Measurements from ENCODE around the gene FOXR1. TPM values are rescaled to one million over a fixed set of nuclear protein-coding genes. Genes with fewer than 3 reads are reported as not detected.

Gene FOXR1
- total and polyA plus RNA-seq, 2 of the 8 experiments (the other 6 are each of a cell fraction or from before 2014, with no cell fraction given), result not detected

- Histone ChIP-seq H3K23ac (ENCODE audit: insufficient read length) (no peak overlapping the region), H2AFZ (ENCODE audit: low read length) (no peak overlapping the region), H3K4me1 (replicated peaks in 1 of 4; ENCODE audit: control insufficient read depth in 3 of 4, insufficient read depth in 4 of 4, low read length in 3 of 4) (peaks cover 6 to 13% (median 11%) of the 10 kb centered on the region in 4 experiments), H3K79me2 (ENCODE audit: control insufficient read depth in 1 of 2, insufficient read depth in 2 of 2, low read length in 2 of 2) (peaks cover under 1 to 32% of the 10 kb centered on the region in 2 experiments; a peak in 3 of 4 replicates), H4K8ac (ENCODE audit: extremely low read depth, insufficient read depth, low read length) (no peak overlapping the region), H4K91ac (replicated peaks; ENCODE audit: insufficient read length, low read length) (no peak overlapping the region), H3K36me3 (ENCODE audit: control insufficient read depth in 2 of 4, insufficient read depth in 4 of 4, low read length in 3 of 4) (peaks cover 14 to 66% (median 37%) of the 10 kb centered on the region in 4 experiments), H4K20me1 (replicated peaks in 1 of 2; ENCODE audit: control insufficient read depth in 1 of 2, insufficient read depth in 2 of 2, low read length in 2 of 2) (peaks cover 3 to 18% of the 10 kb centered on the region in 2 experiments), H2BK5ac (ENCODE audit: low read depth, low read length) (no peak overlapping the region), H3K56ac (replicated peaks; ENCODE audit: insufficient read length, low read depth, low read length) (no peak overlapping the region), H3K9ac (replicated peaks in 1 of 4; ENCODE audit: extremely low read depth in 1 of 4, low read depth in 3 of 4, low read length in 3 of 4) (no peak overlapping the region), H2BK12ac (ENCODE audit: low read depth, low read length) (no peak overlapping the region), H3K9me3 (ENCODE audit: insufficient read depth in 2 of 2, low read depth in 1 of 2, low read length in 1 of 2) (no peaks in the 10 kb centered on the region), H2BK20ac (ENCODE audit: low read length) (no peak overlapping the region), H2BK15ac (ENCODE audit: low read length) (no peak overlapping the region), H3K23me2 (ENCODE audit: low read depth, low read length) (peaks cover 5% of the 10 kb centered on the region; the same call in 1 of the 2 replicates), H3K27me3 (replicated peaks in 1 of 4; ENCODE audit: control insufficient read depth in 3 of 4, extremely low read depth in 1 of 4, insufficient read depth in 3 of 4, low read length in 3 of 4) (no peaks in the 10 kb centered on the region), H2AK5ac (ENCODE audit: low read depth, low read length) (no peak overlapping the region), H3K4me3 (ENCODE audit: extremely low read depth in 1 of 4, insufficient read depth in 2 of 4, low read depth in 3 of 4, low read length in 4 of 4) (no peak overlapping the region), H4K5ac (ENCODE audit: insufficient read length, low read depth, low read length) (no peak overlapping the region), H3K18ac (ENCODE audit: extremely low read depth, low read length) (no peak overlapping the region), H3K4ac (replicated peaks; ENCODE audit: insufficient read length, low read depth, low read length) (no peak overlapping the region), H2BK120ac (replicated peaks; ENCODE audit: low read depth, low read length) (no peak overlapping the region), H3K4me2 (ENCODE audit: insufficient read depth in 1 of 2, low read depth in 2 of 2, low read length in 2 of 2) (no peak overlapping the region), H3K14ac (ENCODE audit: insufficient read length) (no peak overlapping the region), H3K79me1 (ENCODE audit: low read depth, low read length) (peaks cover 17% of the 10 kb centered on the region), H3K27ac (ENCODE audit: low read depth, low read length) (no peak overlapping the region)
- DNase-seq (ENCODE audit: low read depth in 1 of 2, low spot score in 2 of 2) (no peak), FAIRE-seq (no peak)
- CTCF ChIA-PET (ENCODE audit: partially characterized antibody), result interaction anchor here (0.8 to 1.2 kb wide), 4 partner anchors 9 to 281 kb away, joined by 3 to 5 read pairs (median 3); partner anchors contain the start of gene VPS11
- POLR2A ChIA-PET (ENCODE audit: partially characterized antibody), result interaction anchor here (0.7 to 9.7 kb wide), 12 partner anchors 12 to 70 kb away, joined by 3 to 224 read pairs (median 4); partner anchors contain the start of genes HYOU1, RPS25 and TRAPPC4
- WGBS, 2 experiments (ENCODE audit: extremely low coverage in 1 of 2, insufficient coverage in 1 of 2, insufficient read length in 1 of 2, insufficient replicate concordance in 2 of 2, low coverage in 1 of 2, low lambda C conversion rate in 2 of 2, missing lambda C conversion rate in 1 of 2), result 86% methylated on average over 5 of the region's 5 CpGs; no CpG with 5 or more reads in 1 of the 2 experiments
- TF ChIP-seq ATF3 (IDR thresholded peaks at IDR 0.05; ENCODE audit: insufficient read depth, low read depth, low read length) (no peak), NRF1 (IDR thresholded peaks at IDR 0.05; ENCODE audit: low read depth, low read length) (no peak), SIN3A (conservative IDR thresholded peaks at IDR 0.05 in 1 of 2, IDR thresholded peaks at IDR 0.05 in 1 of 2; ENCODE audit: low read depth in 1 of 2, low read length in 2 of 2) (no peak), CTCF (IDR thresholded peaks at IDR 0.05; ENCODE audit: control extremely low read depth in 1 of 3, insufficient read depth in 1 of 3, low read depth in 1 of 3, low read length in 3 of 3) (no peak), MAFK (IDR thresholded peaks at IDR 0.05; ENCODE audit: low read depth, low read length) (no peak), CHD1 (IDR thresholded peaks at IDR 0.05; ENCODE audit: low read depth, low read length) (no peak), SP1 (IDR thresholded peaks at IDR 0.05; ENCODE audit: low read depth, low read length) (no peak), RBBP5 (IDR thresholded peaks at IDR 0.05; ENCODE audit: borderline replicate concordance, low read depth, low read length) (no peak)
Measured at GRCh38 chr11:119025099-119025473, 53.5 kb downstream of the FOXR1 start.

Data from H1 (cell line).